Endothelial cell of umbilical vein (primary cell): ENCODE measurements around the gene FRA10AC1. TPM values are rescaled to one million over a fixed set of nuclear protein-coding genes. Genes with fewer than 3 reads are reported as not detected.

Source experiments
- BruUV-seq: library from RNA; stranded (reverse); fragments of 400-500 nt; replicated peaks from 2 replicates; lab custom pipeline; 2021; lab: Mats Ljungman, UMichigan
- CTCF ChIA-PET: fragments of 300-600, 350-600 bp; sonication (Branson Sonifier 250); formaldehyde crosslinking; loops from one replicate; lab custom pipeline; 2021; ENCODE audit warnings: antibody characterized with exemption, inconsistent platforms; lab: Charles Lee
- POLR2A ChIA-PET: fragments of 300-600, 350-600 bp; sonication (Branson Sonifier 250); formaldehyde crosslinking; loops from one replicate; lab custom pipeline; 2021; ENCODE audit warnings: antibody characterized with exemption, inconsistent platforms; lab: Charles Lee
- DNase-seq: peaks from one replicate; pipeline ENCODE4 v3.0.0-alpha.2; 2011; ENCODE audit warnings: low read depth, low spot score
- FAIRE-seq: peaks from 2 replicates; lab custom pipeline; 2011; peaks lifted over from hg19 to GRCh38; lab: Jason Lieb, UNC
- H2AFZ ChIP-seq: 2 replicates; pipeline ENCODE4 v1.6.0; 2012; ENCODE audit warnings: low read depth, low read length, control low read depth, inconsistent platforms
- H3K27ac ChIP-seq: 2 replicates; pipeline ENCODE4 v1.5.1; 2011; ENCODE audit warnings: low read depth, mild to moderate bottlenecking, control low read depth, low read length, moderate library complexity; ENCODE audit not compliant: insufficient read depth
- H3K27me3 ChIP-seq, 2 experiments: 2 replicates each; pipeline versions ENCODE4 v1.6.0 to v1.6.1; 2011; ENCODE audit warnings: low read length in 2 of 2, mixed read lengths in 1 of 2; ENCODE audit not compliant: control insufficient read depth in 2 of 2, insufficient read depth in 2 of 2
- H3K36me3 ChIP-seq, 2 experiments: 2 replicates in 1 of 2; 3 replicates in 1 of 2; pipeline ENCODE4 v1.5.1; 2011; ENCODE audit warnings: low read length in 2 of 2, mild to moderate bottlenecking in 1 of 2, moderate library complexity in 1 of 2; ENCODE audit not compliant: control insufficient read depth in 2 of 2, insufficient read depth in 2 of 2; ENCODE audit errors: extremely low read depth in 1 of 2
- H3K4me1 ChIP-seq: 3 replicates; pipeline ENCODE4 v1.5.1; 2011; ENCODE audit warnings: mild to moderate bottlenecking, low read length; ENCODE audit not compliant: control insufficient read depth, insufficient read depth; ENCODE audit errors: extremely low read depth
- H3K4me2 ChIP-seq: 2 replicates; pipeline ENCODE4 v1.6.1; 2011; ENCODE audit warnings: low read length, control low read depth, mixed read lengths; ENCODE audit not compliant: insufficient read depth
- H3K4me3 ChIP-seq, 3 experiments: fragments of 200-600 bp in 1 of 3; sonication (generic), shearing (Covaris generic) in 1 of 3; replicated peaks in 1 of 3; 2 replicates each; pipeline ENCODE4 v1.5.1; 2011 to 2016; ENCODE audit warnings: control low read depth in 3 of 3, low read length in 3 of 3, mild to moderate bottlenecking in 2 of 3, inconsistent platforms in 1 of 3, low read depth in 1 of 3, moderate library complexity in 1 of 3; ENCODE audit not compliant: insufficient read depth in 1 of 3
- H3K79me2 ChIP-seq: 2 replicates; pipeline ENCODE4 v1.6.0; 2012; ENCODE audit warnings: low read length, inconsistent platforms; ENCODE audit not compliant: control insufficient read depth, insufficient read depth
- H3K9ac ChIP-seq: replicated peaks from 2 replicates; pipeline ENCODE3; 2011; ENCODE audit warnings: low read length, control low read depth; ENCODE audit not compliant: insufficient read depth; ENCODE audit errors: extremely low read depth
- H3K9me1 ChIP-seq: replicated peaks from 3 replicates; pipeline ENCODE4 v1.6.0; 2011; ENCODE audit warnings: mild to moderate bottlenecking, low read length; ENCODE audit not compliant: control insufficient read depth, insufficient read depth; ENCODE audit errors: extremely low read depth
- H3K9me3 ChIP-seq: replicated peaks from 2 replicates; pipeline ENCODE4 v1.5.1; 2012; ENCODE audit warnings: low read length, inconsistent platforms; ENCODE audit not compliant: control insufficient read depth, insufficient read depth
- H4K20me1 ChIP-seq: replicated peaks from 2 replicates; pipeline ENCODE3; 2011; ENCODE audit warnings: mild to moderate bottlenecking, low read length; ENCODE audit not compliant: control insufficient read depth, insufficient read depth; ENCODE audit errors: extremely low read depth
- FOS ChIP-seq: IDR thresholded peaks from 2 replicates; pipeline ENCODE4 v1.6.1; 2011; ENCODE audit warnings: mild to moderate bottlenecking, low read length, moderate library complexity, borderline replicate concordance; ENCODE audit not compliant: insufficient read depth
- POLR2A ChIP-seq: IDR thresholded peaks from 2 replicates; pipeline ENCODE4 v1.6.1; 2012; ENCODE audit warnings: low read depth, mild to moderate bottlenecking, control low read depth, low read length
- POLR2AphosphoS5 ChIP-seq: IDR thresholded peaks from 2 replicates; pipeline ENCODE4 v1.6.1; 2012; ENCODE audit warnings: low read depth, mild to moderate bottlenecking, control low read depth, low read length, moderate library complexity; ENCODE audit not compliant: insufficient read depth
- dilution Hi-C: fragments of 300-500 bp; cut with MboI; formaldehyde crosslinking; loops from one replicate; pipeline ENCODE4 v1.15.0; 2019; ENCODE audit warnings: low sequenced_read_pairs; ENCODE audit not compliant: extremely low pct_ligation_motif_present
- intact Hi-C: fragments of 100-400 bp; cut with micrococcal nuclease; formaldehyde crosslinking; loops from one replicate; pipeline ENCODE4 v1.10.0; 2022
- polyA plus RNA-seq, 4 experiments: library from polyadenylated mRNA; depleted of rRNA in 3 of 4; stranded (reverse) in 3 of 4; unstranded in 1 of 4; fragments of >200 nt; gene quantifications; 2 replicates each; pipeline versions ENCODE4 v1.2.1 to v1.2.3, GENCODE V29; 2011 to 2012; ENCODE audit warnings: missing spikeins in 1 of 4
- total RNA-seq: library from RNA; stranded (reverse); gene quantifications from 2 replicates; pipeline ENCODE4 v1.2.3, GENCODE V29; 2021
- TF ChIP-seq, protein P1 (sequence below), 2 donors: IDR thresholded peaks; 1 replicate in 1 of 2; 2 replicates in 1 of 2; pipeline ENCODE4 v1.5.1; 2011; ENCODE audit warnings: low read length in 2 of 2, mild to moderate bottlenecking in 2 of 2, moderate library complexity in 2 of 2, control low read depth in 1 of 2, inconsistent platforms in 1 of 2, low read depth in 1 of 2; ENCODE audit not compliant: insufficient read depth in 1 of 2; ENCODE audit errors: extremely low read depth in 1 of 2

The FRA10AC1 gene
- total and polyA plus RNA-seq, 2 donors (not counting 3 experiments of a cell fraction or from before 2014, with no cell fraction given) = 4.0 to 24.4 TPM

- no peak overlapping the region for H3K27ac ChIP-seq
- ChIA-PET CTCF (interaction anchor here (0.6 to 9.8 kb wide), 17 partner anchors 9 to 198 kb away, joined by 3 to 239 read pairs (median 4); partner anchors contain the start of gene MYOF), POLR2A (no interaction called here)
- FAIRE-seq = peak; percentile 24
- dilution Hi-C loops = no loop called here
- H3K9me3 ChIP-seq = no peaks in the 10 kb centered on the region
- no peaks in the 10 kb centered on the region for H3K79me2 ChIP-seq
- no peak overlapping the region for H3K4me2 ChIP-seq
- no peak overlapping the region for H2AFZ ChIP-seq
- no peaks in the 10 kb centered on the region for H3K9me1 ChIP-seq
- no peak overlapping the region for H3K9ac ChIP-seq
- H3K27me3 ChIP-seq = no peaks in the 10 kb centered on the region
- intact Hi-C loops = loop anchor here (1.0 kb wide), 1 partner anchor 125 kb away; no protein-coding TSS in a partner anchor
- H4K20me1 ChIP-seq = no peaks in the 10 kb centered on the region
- TF ChIP-seq FOS (no peak), POLR2AphosphoS5 (no peak), POLR2A (no peak)
- TF ChIP-seq, protein P1, sequence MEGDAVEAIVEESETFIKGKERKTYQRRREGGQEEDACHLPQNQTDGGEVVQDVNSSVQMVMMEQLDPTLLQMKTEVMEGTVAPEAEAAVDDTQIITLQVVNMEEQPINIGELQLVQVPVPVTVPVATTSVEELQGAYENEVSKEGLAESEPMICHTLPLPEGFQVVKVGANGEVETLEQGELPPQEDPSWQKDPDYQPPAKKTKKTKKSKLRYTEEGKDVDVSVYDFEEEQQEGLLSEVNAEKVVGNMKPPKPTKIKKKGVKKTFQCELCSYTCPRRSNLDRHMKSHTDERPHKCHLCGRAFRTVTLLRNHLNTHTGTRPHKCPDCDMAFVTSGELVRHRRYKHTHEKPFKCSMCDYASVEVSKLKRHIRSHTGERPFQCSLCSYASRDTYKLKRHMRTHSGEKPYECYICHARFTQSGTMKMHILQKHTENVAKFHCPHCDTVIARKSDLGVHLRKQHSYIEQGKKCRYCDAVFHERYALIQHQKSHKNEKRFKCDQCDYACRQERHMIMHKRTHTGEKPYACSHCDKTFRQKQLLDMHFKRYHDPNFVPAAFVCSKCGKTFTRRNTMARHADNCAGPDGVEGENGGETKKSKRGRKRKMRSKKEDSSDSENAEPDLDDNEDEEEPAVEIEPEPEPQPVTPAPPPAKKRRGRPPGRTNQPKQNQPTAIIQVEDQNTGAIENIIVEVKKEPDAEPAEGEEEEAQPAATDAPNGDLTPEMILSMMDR (IDR thresholded peaks at IDR 0.05; ENCODE audit: extremely low read depth in 1 of 2, insufficient read depth in 1 of 2, low read depth in 1 of 2, low read length in 2 of 2) = peak; percentile 12 to 17
- DNase-seq = peak; percentile 77
- no peak overlapping the region for H3K4me3 ChIP-seq
- no peaks in the 10 kb centered on the region for H3K4me1 ChIP-seq
- H3K36me3 ChIP-seq = peaks cover 3 to 5% of the 10 kb centered on the region in 2 experiments
- no TSS peak for BruUV-seq
Measured at GRCh38 chr10:93680412-93681047, 21.9 kb downstream of the FRA10AC1 start.
